Loucy (cell line): ENCODE results near the gene ACVR1B.

Experiments
- H2AFZ ChIP-seq: fragments of 200-600 bp; sonication (generic); 2 replicates; pipeline ENCODE4 v1.6.0; 2016; ENCODE audit warnings: antibody characterized with exemption, mild to moderate bottlenecking, low read length, moderate library complexity
- H3F3A ChIP-seq: fragments of 200-600 bp; 2 replicates; pipeline ENCODE4 v1.6.0; 2016; ENCODE audit warnings: antibody characterized with exemption, low read depth, mild to moderate bottlenecking
- H3K27me3 ChIP-seq: fragments of 200-600 bp; sonication (generic); 2 replicates; pipeline ENCODE4 v1.6.1; 2014; ENCODE audit warnings: low read length, mild to moderate bottlenecking; ENCODE audit not compliant: insufficient read depth, poor library complexity, severe bottlenecking
- H3K36me3 ChIP-seq: fragments of 200-600 bp; sonication (generic); 2 replicates; pipeline ENCODE4 v1.6.1; 2016; ENCODE audit warnings: low read length; ENCODE audit not compliant: insufficient read depth
- H3K4me1 ChIP-seq: fragments of 200-600 bp; sonication (generic); 2 replicates; pipeline ENCODE4 v1.5.1; 2014; ENCODE audit warnings: low read length, mild to moderate bottlenecking; ENCODE audit not compliant: insufficient read depth, poor library complexity, severe bottlenecking
- H3K4me2 ChIP-seq: fragments of 200-600 bp; sonication (generic); 2 replicates; pipeline ENCODE4 v1.6.0; 2014; ENCODE audit warnings: antibody characterized with exemption, low read length, low read depth, mild to moderate bottlenecking; ENCODE audit not compliant: poor library complexity, severe bottlenecking
- H3K4me3 ChIP-seq: fragments of 200-600 bp; sonication (generic); 2 replicates; pipeline ENCODE4 v1.5.1; 2014; ENCODE audit warnings: low read length, mild to moderate bottlenecking, mixed read lengths; ENCODE audit not compliant: poor library complexity, severe bottlenecking
- H3K79me2 ChIP-seq: fragments of 200-600 bp; sonication (generic); 2 replicates; pipeline ENCODE4 v1.6.1; 2014; ENCODE audit warnings: low read length; ENCODE audit not compliant: insufficient read depth
- H3K9ac ChIP-seq: fragments of 200-600 bp; sonication (generic); 2 replicates; pipeline ENCODE4 v1.6.0; 2014; ENCODE audit warnings: mild to moderate bottlenecking, low read depth, low read length, moderate library complexity; ENCODE audit not compliant: poor library complexity, severe bottlenecking
- H3K9me2 ChIP-seq: fragments of 200-600 bp; sonication (generic); replicated peaks from 2 replicates; pipeline ENCODE4 v1.6.1; 2016; ENCODE audit warnings: low read depth, low read length, mixed read lengths
- H3K9me3 ChIP-seq: fragments of 200-600 bp; sonication (generic); 2 replicates; pipeline ENCODE4 v1.6.1; 2014; ENCODE audit warnings: mild to moderate bottlenecking, antibody characterized with exemption, low read length, low read depth; ENCODE audit not compliant: insufficient read depth
- H4K20me1 ChIP-seq: fragments of 200-600 bp; sonication (generic); 2 replicates; pipeline ENCODE4 v1.6.0; 2014; ENCODE audit warnings: antibody characterized with exemption, low read length, mild to moderate bottlenecking; ENCODE audit not compliant: insufficient read depth, poor library complexity, severe bottlenecking
- CTCF ChIP-seq: fragments of 200-600 bp; sonication (generic); conservative IDR thresholded peaks from 2 replicates; pipeline ENCODE4 v1.5.1; 2014; ENCODE audit warnings: mild to moderate bottlenecking, antibody characterized with exemption, low read length
- EZH2phosphoT487 ChIP-seq: fragments of 200-600 bp; IDR thresholded peaks from 2 replicates; pipeline ENCODE4 v1.6.1; 2018; ENCODE audit warnings: antibody characterized with exemption, mild to moderate bottlenecking, moderate library complexity, borderline replicate concordance

The ACVR1B gene

DNA sequence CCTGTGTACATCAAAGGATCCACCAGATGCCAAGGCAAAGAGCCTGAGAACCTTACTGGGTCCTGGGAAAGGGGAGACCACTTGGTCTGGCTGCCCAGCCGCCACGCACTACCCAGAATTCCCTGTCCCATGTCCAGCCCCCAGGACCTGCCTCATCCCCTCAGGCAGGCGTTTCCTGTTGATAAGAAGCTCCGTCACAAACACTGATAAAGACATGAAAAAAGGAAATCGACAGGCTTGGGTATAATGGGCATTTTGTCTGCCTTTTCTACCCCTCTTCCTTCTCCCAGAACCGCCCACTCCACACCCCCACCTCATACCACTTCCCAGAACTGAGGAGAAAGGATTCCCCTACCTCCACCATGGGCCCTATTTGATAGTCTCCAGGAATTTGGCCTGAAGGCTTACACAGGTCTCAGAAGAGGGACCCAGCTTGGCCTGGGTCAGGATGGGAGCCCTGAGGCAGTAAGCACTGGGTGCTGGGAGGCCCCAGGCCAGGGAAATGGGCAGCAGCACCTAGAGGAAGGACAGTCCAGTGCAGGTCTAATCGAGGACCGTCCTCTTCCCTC is 25.4 kb upstream of the ACVR1B start:
- Histone ChIP-seq H3K27me3 (no peaks in the 10 kb centered on the region), H3K9ac (peak overlapping the region; percentile 43), H3K4me2 (no peak overlapping the region), H4K20me1 (no peaks in the 10 kb centered on the region), H3K4me3 (no peak overlapping the region), H3K79me2 (no peaks in the 10 kb centered on the region), H2AFZ (0 out of 2 replicates have a peak overlapping the region, but pooled peaks have one; percentile 31), H3K36me3 (no peaks in the 10 kb centered on the region), H3K9me2 (no peaks in the 10 kb centered on the region), H3K4me1 (peaks cover 20% of the 10 kb centered on the region), H3K9me3 (no peaks in the 10 kb centered on the region), H3F3A (no peaks in the 10 kb centered on the region)
- TF ChIP-seq CTCF (no peak), EZH2phosphoT487 (no peak)

DNA sequence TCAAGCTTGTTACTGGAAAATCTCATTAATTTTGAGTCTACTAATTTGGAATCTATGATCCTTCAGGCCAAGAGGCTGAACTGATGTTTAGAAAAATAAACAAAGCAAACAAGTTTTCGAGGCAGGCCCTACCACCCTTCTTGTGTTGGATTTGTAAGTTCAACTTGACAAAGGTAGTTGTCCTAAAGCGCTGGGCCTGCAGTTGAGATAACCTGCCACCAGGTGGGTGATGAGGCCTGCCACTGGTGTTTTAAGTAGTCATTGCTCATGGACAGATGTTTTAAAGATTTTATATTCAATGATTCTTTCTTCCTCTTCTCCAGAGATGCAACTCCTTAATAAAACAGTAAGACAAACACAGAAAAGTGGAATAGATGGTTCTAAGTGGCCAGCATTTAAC is 24.8 kb upstream of the ACVR1B start:
- peaks cover 20% of the 10 kb centered on the region for H3K4me1 ChIP-seq
- H3K27me3 ChIP-seq: no peaks in the 10 kb centered on the region
- no peaks in the 10 kb centered on the region for H3K79me2 ChIP-seq
- no peak overlapping the region for H3K4me2 ChIP-seq
- H3K9me3 ChIP-seq: no peaks in the 10 kb centered on the region
- H4K20me1 ChIP-seq: no peaks in the 10 kb centered on the region
- no peak overlapping the region for H3K4me3 ChIP-seq
- peak overlapping the region; percentile 43 for H3K9ac ChIP-seq
- TF ChIP-seq CTCF (peak; percentile 87), EZH2phosphoT487 (no peak)
- no peaks in the 10 kb centered on the region for H3K36me3 ChIP-seq
- H2AFZ ChIP-seq: 0 out of 2 replicates have a peak overlapping the region, but pooled peaks have one; percentile 31
- H3F3A ChIP-seq: no peaks in the 10 kb centered on the region
- no peaks in the 10 kb centered on the region for H3K9me2 ChIP-seq

- no peaks in the 10 kb centered on the region for H4K20me1 ChIP-seq
- no peak overlapping the region for H3K9ac ChIP-seq
- H3K4me1 ChIP-seq: no peaks in the 10 kb centered on the region
- H2AFZ ChIP-seq: no peak overlapping the region
- H3K9me2 ChIP-seq: no peaks in the 10 kb centered on the region
- H3K9me3 ChIP-seq: no peaks in the 10 kb centered on the region
- no peaks in the 10 kb centered on the region for H3K27me3 ChIP-seq
- H3F3A ChIP-seq: no peaks in the 10 kb centered on the region
- H3K36me3 ChIP-seq: no peaks in the 10 kb centered on the region
- no peak overlapping the region for H3K4me3 ChIP-seq
- no peak overlapping the region for H3K4me2 ChIP-seq
- no peak for TF ChIP-seq CTCF
- TF ChIP-seq EZH2phosphoT487: no peak
- no peaks in the 10 kb centered on the region for H3K79me2 ChIP-seq
Measured at GRCh38 chr12:51932218-51933076, 19.1 kb upstream of the ACVR1B start.
